Aortic smooth muscle cell (primary cell): ENCODE data around the gene DND1. TPM values are rescaled to one million over a fixed set of nuclear protein-coding genes. Genes with fewer than 3 reads are reported as not detected.

ENCODE experiments used
- total RNA-seq: library from RNA; depleted of rRNA; stranded (reverse); fragments of >200 nt; gene quantifications from 2 replicates; pipeline ENCODE4 v1.2.3, GENCODE V29; 2014

DND1 gene
- 0.13 and 0.19 TPM in 2 replicates for total RNA-seq

DNA sequence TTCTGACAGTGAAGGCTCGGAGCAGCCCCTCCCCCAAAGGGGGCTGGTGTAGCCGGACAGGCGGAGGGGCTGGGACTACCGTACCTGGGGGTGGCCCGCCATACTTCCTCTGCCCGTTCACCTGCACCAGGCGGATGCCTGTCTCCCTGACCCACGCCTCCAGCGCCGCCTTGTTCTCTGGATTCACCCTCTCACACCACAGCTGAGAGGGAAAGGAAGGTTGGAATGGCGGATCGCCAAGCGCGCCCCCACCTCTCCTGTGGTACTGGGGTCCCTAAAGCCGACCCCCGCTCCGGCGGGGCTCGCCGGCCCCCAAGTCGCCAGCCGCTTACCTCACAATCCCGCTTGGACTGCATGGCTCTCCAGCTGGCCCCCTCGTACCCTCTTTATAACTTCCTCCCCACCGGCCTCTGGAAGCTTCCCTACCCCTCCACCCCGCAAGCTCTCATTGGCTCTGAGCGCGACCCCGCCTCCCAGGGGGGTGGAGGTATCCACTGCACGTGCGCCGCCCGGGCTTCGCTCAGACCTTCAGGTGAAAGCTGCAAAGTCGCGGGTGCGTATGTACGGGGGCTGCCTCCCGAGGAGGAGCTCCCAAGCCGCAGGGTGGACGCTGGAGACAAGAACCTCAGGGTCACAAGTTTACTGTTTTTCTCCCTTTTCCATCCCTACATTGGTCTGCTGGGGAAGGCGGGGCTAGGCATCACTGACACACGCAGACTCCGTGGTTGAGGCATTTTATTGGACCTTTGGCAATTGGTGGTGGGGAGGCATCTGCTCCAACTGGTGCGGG, at the start of gene DND1:
Gene DND1, minus strand, starts transcription at position 390 of the 790 bp plus-strand sequence. Its CDS starts 34 bp downstream, at position 356.

DNA sequence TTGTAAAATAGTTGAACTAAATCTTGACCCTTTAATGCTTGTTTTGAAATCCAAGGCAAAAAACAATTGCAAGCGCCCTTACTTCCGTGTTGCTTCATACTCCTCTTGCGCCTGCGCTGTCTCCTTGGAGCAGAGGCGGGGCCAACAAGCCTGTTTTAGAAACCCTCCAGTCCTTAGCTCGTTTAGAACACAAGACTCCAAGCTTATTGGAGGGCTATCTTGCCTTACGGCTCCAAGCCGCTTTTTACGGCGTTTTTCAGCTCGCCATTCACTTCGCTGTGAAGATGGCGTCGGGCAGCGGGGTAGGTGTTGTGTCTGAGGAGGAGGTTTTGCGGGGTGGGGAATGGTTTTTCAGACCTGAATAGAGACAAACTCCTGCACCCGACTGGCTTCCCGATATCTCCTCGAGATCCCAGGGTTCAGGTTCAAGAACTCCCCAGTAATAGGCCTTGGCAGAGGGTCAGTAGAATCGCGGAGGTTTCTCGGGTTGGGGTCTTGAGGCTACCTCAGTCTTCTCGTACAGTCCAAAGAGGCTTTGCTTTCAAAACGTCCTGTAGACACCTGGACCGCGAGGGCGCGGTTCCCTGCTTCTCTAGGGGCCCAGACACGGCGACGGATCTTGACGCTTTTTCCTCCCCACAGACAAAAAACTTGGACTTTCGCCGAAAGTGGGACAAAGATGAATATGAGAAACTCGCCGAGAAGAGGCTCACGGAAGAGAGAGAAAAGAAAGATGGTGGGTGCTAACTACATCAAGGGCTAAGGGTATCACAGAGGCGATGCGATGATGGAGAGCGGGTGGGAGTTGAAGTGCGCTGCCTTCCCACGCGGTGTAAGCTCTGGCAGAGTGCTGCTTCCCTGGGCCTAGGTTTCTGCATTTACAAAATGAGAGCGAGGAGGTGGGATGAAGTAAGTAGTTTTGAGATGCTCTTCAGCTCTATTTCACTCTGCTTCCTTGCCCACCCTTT, 27.1 kb upstream of the DND1 start, which contains the start of gene ZMAT2:
Gene ZMAT2, plus strand, starts transcription at position 271 of the 968 bp plus-strand sequence. Its CDS starts 14 bp downstream, at position 285.

GRCh38 chr5:140690941-140691924, 17.9 kb upstream of the DND1 start, which contains the start of the genes HARS1 and HARS2:
Gene HARS1, minus strand, starts transcription at chr5:140691370. Its CDS starts 66 bp downstream, at chr5:140691304.
Gene HARS2, plus strand, starts transcription at chr5:140691455. Its CDS starts 194 bp downstream, at chr5:140691649.

DNA sequence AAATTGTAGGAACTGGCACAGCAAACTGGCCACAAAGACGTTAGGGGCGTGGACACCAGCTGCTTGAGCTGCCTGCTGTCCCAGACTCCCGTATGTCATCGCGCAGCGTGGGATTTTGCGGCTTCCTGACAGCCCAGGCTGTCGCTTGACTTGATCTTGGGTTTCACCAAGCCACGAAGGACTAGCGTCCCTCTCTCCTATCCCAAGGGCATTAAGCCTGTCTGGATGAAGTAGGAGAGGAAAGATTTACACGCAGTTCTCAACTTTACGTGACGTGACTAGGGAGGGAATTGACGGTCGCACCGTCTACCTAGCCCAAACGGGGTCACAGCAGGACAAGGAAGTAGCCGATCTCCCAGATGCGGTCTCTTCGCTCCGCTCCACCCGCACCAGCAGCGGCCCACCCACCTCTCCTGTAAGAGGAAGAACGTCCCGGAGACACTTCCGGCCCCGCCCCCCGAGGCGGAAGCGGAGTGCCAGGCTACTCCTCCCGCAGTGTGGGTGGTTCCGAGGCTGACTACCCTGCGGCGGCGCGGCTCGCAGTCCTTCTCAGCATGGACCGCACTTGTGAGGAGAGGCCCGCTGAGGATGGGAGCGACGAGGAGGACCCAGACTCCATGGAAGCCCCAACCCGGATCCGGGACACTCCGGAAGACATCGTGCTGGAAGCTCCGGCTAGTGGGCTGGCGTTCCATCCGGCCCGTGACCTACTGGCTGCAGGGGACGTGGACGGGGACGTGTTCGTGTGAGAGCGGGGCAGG, 8.8 kb downstream of the DND1 start, which contains the start of gene WDR55:
Gene WDR55, plus strand, starts transcription at position 546 of the 761 bp plus-strand sequence. Its CDS starts 9 bp downstream, at position 555.

GRCh38 chr5:140639148-140639981, 34.0 kb downstream of the DND1 start, which contains the start of gene TMCO6:
Gene TMCO6, plus strand, starts transcription at chr5:140639451. Its CDS starts 77 bp downstream, at chr5:140639528.

GRCh38 chr5:140633021-140633471, 40.3 kb downstream of the DND1 start, which contains the start of gene CD14:
Gene CD14, minus strand, starts transcription at chr5:140633175. Its CDS starts 104 bp downstream, at chr5:140633071.

Other genes starting within 250 kb of the DND1 start
- gene EIF4EBP3, start 125.9 kb downstream of the DND1 start, total RNA-seq: 1.2 and 1.8 TPM in 2 replicates
- 41.2 and 47.4 TPM in 2 replicates for gene SRA1, start 116.1 kb downstream of the DND1 start, total RNA-seq
- 14.8 and 20.7 TPM in 2 replicates for gene APBB3, start 109.0 kb downstream of the DND1 start, total RNA-seq
- gene SLC35A4, start 108.7 kb downstream of the DND1 start, total RNA-seq: 18.5 and 19.0 TPM in 2 replicates
- 1.6 and 2.4 TPM in 2 replicates for gene CD14, start 40.4 kb downstream of the DND1 start, total RNA-seq
- 6.1 and 7.0 TPM in 2 replicates for gene TMCO6, start 34.1 kb downstream of the DND1 start, total RNA-seq
- 65.8 and 88.1 TPM in 2 replicates for gene NDUFA2, start 25.9 kb downstream of the DND1 start, total RNA-seq
- 133 and 154 TPM in 2 replicates for gene IK, start 25.7 kb downstream of the DND1 start, total RNA-seq
- 22.3 and 30.0 TPM in 2 replicates for gene WDR55, start 8.7 kb downstream of the DND1 start, total RNA-seq
- gene HARS1, start 17.8 kb upstream of the DND1 start, total RNA-seq: 74.6 and 92.6 TPM in 2 replicates
- gene HARS2, start 17.9 kb upstream of the DND1 start, total RNA-seq: 24.6 and 29.1 TPM in 2 replicates
- gene ZMAT2, start 26.9 kb upstream of the DND1 start, total RNA-seq: 67.6 and 72.0 TPM in 2 replicates
- gene PCDHA1, start 112.6 kb upstream of the DND1 start, total RNA-seq: under 0.01 and 0.06 TPM in 2 replicates
- 0.06 TPM in 1 of 2 replicates, not detected in the other for gene PCDHA2, start 121.3 kb upstream of the DND1 start, total RNA-seq
- gene PCDHA3, start 127.5 kb upstream of the DND1 start, total RNA-seq: 0.13 and 0.37 TPM in 2 replicates
- gene PCDHA4, start 133.5 kb upstream of the DND1 start, total RNA-seq: 0.26 and 0.37 TPM in 2 replicates
- 0.06 TPM in 1 of 2 replicates, not detected in the other for gene PCDHA5, start 148.0 kb upstream of the DND1 start, total RNA-seq
- gene PCDHA6, start 154.4 kb upstream of the DND1 start, total RNA-seq: 0.26 and 0.44 TPM in 2 replicates
- 0.13 and 0.37 TPM in 2 replicates for gene PCDHA7, start 160.7 kb upstream of the DND1 start, total RNA-seq
- 0.06 TPM in 1 of 2 replicates, not detected in the other for gene PCDHA8, start 167.6 kb upstream of the DND1 start, total RNA-seq
- under 0.01 and 0.06 TPM in 2 replicates for gene PCDHA9, start 174.8 kb upstream of the DND1 start, total RNA-seq
- under 0.01 and 0.06 TPM in 2 replicates for gene PCDHA10, start 182.3 kb upstream of the DND1 start, total RNA-seq
- 0.06 and 0.13 TPM in 2 replicates for gene PCDHA11, start 195.4 kb upstream of the DND1 start, total RNA-seq
- under 0.01 and 0.06 TPM in 2 replicates for gene PCDHA12, start 201.7 kb upstream of the DND1 start, total RNA-seq
- gene PCDHA13, start 208.5 kb upstream of the DND1 start, total RNA-seq: under 0.01 and 0.19 TPM in 2 replicates